Left ventricle myocardium inferior (tissue), 1 donor: ENCODE results near the gene BASP1. TPM values are rescaled to one million over a fixed set of nuclear protein-coding genes. Genes with fewer than 3 reads are reported as not detected.

Source experiments
- DNase-seq: peaks from one replicate; pipeline ENCODE4 v3.0.0-alpha.2; 2020
- H3K27ac ChIP-seq: fragments of 200-600 bp; replicated peaks from 2 replicates; pipeline ENCODE4 v1.8.0; 2021
- H3K27me3 ChIP-seq: fragments of 200-600 bp; 2 replicates; pipeline ENCODE4 v1.8.0; 2021; ENCODE audit warnings: low read depth
- H3K36me3 ChIP-seq: fragments of 200-600 bp; 2 replicates; pipeline ENCODE4 v1.8.0; 2021
- H3K4me1 ChIP-seq: fragments of 200-600 bp; 2 replicates; pipeline ENCODE4 v1.8.0; 2021
- H3K4me3 ChIP-seq: fragments of 200-600 bp; 2 replicates; pipeline ENCODE4 v1.8.0; 2021; ENCODE audit warnings: mild to moderate bottlenecking, moderate library complexity
- H3K9me3 ChIP-seq: fragments of 200-600 bp; replicated peaks from 2 replicates; pipeline ENCODE4 v1.8.0; 2021
- CTCF ChIP-seq: fragments of 200-600 bp; IDR thresholded peaks from 2 replicates; pipeline ENCODE4 v1.8.0; 2021; ENCODE audit warnings: antibody characterized with exemption, mild to moderate bottlenecking, borderline replicate concordance
- intact Hi-C: fragments of 100-400 bp; cut with micrococcal nuclease; formaldehyde crosslinking; loops from one replicate; pipeline ENCODE4 v1.11.0; 2022
- total RNA-seq: library from RNA; stranded (reverse); fragmentation: NEBNext Ultra II Directional; extraction: Animal tissue kit (Norgen Biotek cat#: 25700); gene quantifications from one replicate; pipeline ENCODE4 v1.2.1, GENCODE V29; 2021
- donor health status: DM: no; HTN: yes; CAD: no; lungs with severe emphysema.

Gene BASP1
- total RNA-seq, 1 donor from 2014 or later, result 3.7 TPM

DNA sequence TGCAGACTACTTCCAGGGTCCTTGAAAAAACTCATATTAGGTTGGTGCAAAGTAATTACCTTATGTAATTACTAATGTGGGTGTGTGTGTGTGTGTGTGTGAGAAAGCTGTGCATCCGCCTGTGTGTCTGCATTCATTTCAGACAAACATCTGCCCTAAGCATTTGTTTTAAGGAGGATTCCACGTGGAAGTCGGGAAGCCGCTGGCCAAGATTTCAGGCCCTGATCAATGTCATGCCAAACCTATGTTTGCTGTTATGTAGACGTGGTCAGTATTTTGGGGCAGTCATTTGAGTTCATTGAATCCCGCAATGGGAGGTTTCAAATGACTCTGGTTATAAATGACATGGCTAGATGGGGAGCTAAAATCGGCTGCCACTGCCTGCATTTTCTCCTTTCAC, 33.6 kb upstream of the BASP1 start:
- H3K9me3 ChIP-seq, result no peaks in the 10 kb centered on the region
- no peak overlapping the region for H3K4me3 ChIP-seq
- no peaks in the 10 kb centered on the region for H3K27me3 ChIP-seq
- intact Hi-C loops, result no loop called here
- no peaks in the 10 kb centered on the region for H3K4me1 ChIP-seq
- no peak for TF ChIP-seq CTCF
- DNase-seq, result no peak
- H3K36me3 ChIP-seq, result no peaks in the 10 kb centered on the region
- H3K27ac ChIP-seq, result no peak overlapping the region

DNA sequence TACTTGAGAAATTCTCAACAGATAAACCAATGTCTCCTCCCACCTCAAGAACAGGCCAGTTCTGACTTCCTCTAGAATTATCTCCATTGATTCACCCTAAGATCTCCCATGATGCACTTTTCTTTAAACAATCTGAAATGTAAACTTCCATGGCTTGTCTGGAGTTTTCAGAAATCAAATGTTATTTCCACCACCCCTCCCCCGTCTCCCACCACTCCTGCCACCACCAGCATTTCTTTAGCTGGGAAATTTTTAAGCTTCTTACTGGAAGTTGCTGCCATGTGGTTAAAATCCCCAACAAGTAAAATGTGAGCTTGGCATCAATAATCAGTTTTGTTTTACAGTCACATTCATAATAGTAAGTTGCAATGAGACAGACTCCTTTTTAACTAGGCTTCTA, 32.8 kb upstream of the BASP1 start:
- no peak for TF ChIP-seq CTCF
- H3K4me3 ChIP-seq, result no peak overlapping the region
- no peaks in the 10 kb centered on the region for H3K36me3 ChIP-seq
- intact Hi-C loops, result no loop called here
- H3K27me3 ChIP-seq, result no peaks in the 10 kb centered on the region
- H3K9me3 ChIP-seq, result no peaks in the 10 kb centered on the region
- no peak overlapping the region for H3K27ac ChIP-seq
- H3K4me1 ChIP-seq, result peaks cover 2% of the 10 kb centered on the region
- DNase-seq, result no peak

DNA sequence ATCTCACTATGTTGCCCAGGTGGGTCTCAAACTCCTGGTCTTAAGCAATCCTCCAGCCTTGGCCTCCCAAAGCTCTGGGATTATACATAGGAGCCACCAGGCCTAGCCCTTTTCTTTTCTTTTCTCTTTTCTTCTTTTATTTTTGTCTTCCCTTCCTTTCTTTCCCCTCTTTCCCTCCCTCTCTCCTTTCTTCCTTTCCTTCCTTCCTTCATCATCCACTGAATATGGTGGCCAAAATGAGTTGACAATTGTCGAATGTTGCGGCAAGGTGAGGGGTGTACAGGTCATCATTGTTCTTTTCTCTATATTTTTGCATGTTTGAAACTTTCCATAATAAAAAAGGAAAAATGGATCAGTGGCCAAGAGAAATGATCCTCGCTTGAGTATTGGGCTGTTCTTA, 32.1 kb upstream of the BASP1 start:
- Histone ChIP-seq H3K4me3 (no peak overlapping the region), H3K36me3 (no peaks in the 10 kb centered on the region), H3K27me3 (no peaks in the 10 kb centered on the region), H3K4me1 (peaks cover 9% of the 10 kb centered on the region), H3K9me3 (no peaks in the 10 kb centered on the region), H3K27ac (peak overlapping the region; percentile 33)
- intact Hi-C loops, result no loop called here
- TF ChIP-seq CTCF, result no peak
- no peak for DNase-seq

DNA sequence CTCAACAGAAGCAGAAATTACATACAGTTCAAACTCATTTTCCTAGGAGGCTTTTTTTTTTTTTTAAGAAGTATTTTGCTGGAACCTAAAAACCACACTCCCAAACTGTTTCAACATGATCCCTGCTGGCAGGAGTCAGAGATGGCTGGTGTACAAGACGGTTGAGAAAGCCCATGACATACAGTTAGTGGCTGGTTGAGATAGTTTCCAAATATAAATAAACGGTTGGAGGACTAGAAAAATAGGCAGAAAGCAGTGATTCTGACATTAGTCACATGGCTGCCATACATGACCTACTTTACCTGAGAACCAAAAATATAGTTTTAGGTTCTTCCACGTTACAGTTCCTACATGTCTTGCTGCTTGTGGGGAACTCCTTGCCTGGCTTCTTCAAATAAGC, 31.7 kb upstream of the BASP1 start:
- H3K27ac ChIP-seq, result peak overlapping the region; percentile 33
- no peak overlapping the region for H3K4me3 ChIP-seq
- H3K4me1 ChIP-seq, result peaks cover 10% of the 10 kb centered on the region
- H3K9me3 ChIP-seq, result no peaks in the 10 kb centered on the region
- H3K27me3 ChIP-seq, result no peaks in the 10 kb centered on the region
- no peak for TF ChIP-seq CTCF
- peak; percentile 45 for DNase-seq
- intact Hi-C loops, result no loop called here
- H3K36me3 ChIP-seq, result no peaks in the 10 kb centered on the region

DNA sequence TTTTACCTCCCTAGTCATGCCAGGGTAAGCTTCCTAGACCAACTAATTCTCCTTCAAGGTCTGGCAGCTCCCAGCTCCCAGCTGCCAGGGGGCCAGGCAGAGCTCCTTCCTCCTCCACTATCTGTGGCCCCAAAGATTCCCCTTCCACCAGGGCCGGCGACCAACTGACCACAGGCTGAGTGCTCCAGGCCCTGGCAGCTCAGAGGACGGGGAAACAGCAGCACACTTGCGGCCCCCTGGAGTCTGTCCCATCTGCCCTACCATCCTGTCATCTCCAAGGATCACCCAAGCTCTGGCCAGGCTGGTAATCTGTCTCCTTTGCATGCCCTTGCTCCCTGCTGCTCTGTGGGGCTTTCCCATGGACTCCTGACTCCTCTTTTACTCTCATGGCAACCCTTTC, 31.2 kb upstream of the BASP1 start:
- H3K27me3 ChIP-seq, result no peaks in the 10 kb centered on the region
- H3K4me1 ChIP-seq, result peaks cover 10% of the 10 kb centered on the region
- H3K9me3 ChIP-seq, result no peaks in the 10 kb centered on the region
- TF ChIP-seq CTCF, result no peak
- no peak for DNase-seq
- H3K4me3 ChIP-seq, result no peak overlapping the region
- H3K36me3 ChIP-seq, result no peaks in the 10 kb centered on the region
- intact Hi-C loops, result no loop called here
- peak overlapping the region; percentile 16 for H3K27ac ChIP-seq
